WERI-Rb-1 (cell line): ENCODE data around the gene MTUS2.

Experiments
- DNase-seq: peaks from one replicate; pipeline ENCODE4 v3.0.0-alpha.2; 2020
- H3K27ac ChIP-seq: fragments of 250-450 bp; sonication (Bioruptor Pico); 2 replicates; pipeline ENCODE4 v1.5.1; 2020; ENCODE audit warnings: mild to moderate bottlenecking, moderate library complexity
- H3K27me3 ChIP-seq: fragments of 250-450 bp; sonication (Bioruptor Pico); 2 replicates; pipeline ENCODE4 v1.5.1; 2021; ENCODE audit warnings: mild to moderate bottlenecking, low read depth, moderate library complexity; ENCODE audit not compliant: insufficient read depth, severe bottlenecking
- H3K36me3 ChIP-seq: fragments of 250-450 bp; sonication (Bioruptor Pico); 2 replicates; pipeline ENCODE4 v1.5.1; 2020; ENCODE audit warnings: mild to moderate bottlenecking, moderate library complexity
- H3K4me3 ChIP-seq: 2 replicates; pipeline ENCODE4 v1.5.1; 2011; ENCODE audit warnings: low read depth, mild to moderate bottlenecking, control low read depth, low read length
- H3K9me3 ChIP-seq: fragments of 250-450 bp; sonication (Bioruptor Pico); 2 replicates; pipeline ENCODE4 v1.5.1; 2021; ENCODE audit warnings: mild to moderate bottlenecking, moderate library complexity; ENCODE audit not compliant: severe bottlenecking
- CTCF ChIP-seq: IDR thresholded peaks from 2 replicates; pipeline ENCODE4 v1.5.1; 2011; ENCODE audit warnings: low read depth, mild to moderate bottlenecking, control low read depth, inconsistent platforms, low read length

MTUS2 gene

GRCh38 chr13:28889086-28889732 lies 69.1 kb downstream of the MTUS2 start:
- no peaks in the 10 kb centered on the region for H3K36me3 ChIP-seq
- H3K27me3 ChIP-seq, result peaks cover 5% of the 10 kb centered on the region
- no peak for TF ChIP-seq CTCF
- no peak for DNase-seq
- H3K9me3 ChIP-seq, result no peaks in the 10 kb centered on the region
- no peak overlapping the region for H3K4me3 ChIP-seq
- H3K27ac ChIP-seq, result no peak overlapping the region

- Histone ChIP-seq H3K9me3 (no peaks in the 10 kb centered on the region), H3K4me3 (no peak overlapping the region), H3K36me3 (no peaks in the 10 kb centered on the region), H3K27me3 (peaks cover 5% of the 10 kb centered on the region), H3K27ac (no peak overlapping the region)
- no peak for DNase-seq
- no peak for TF ChIP-seq CTCF
Measured at GRCh38 chr13:28890712-28891111, 70.6 kb downstream of the MTUS2 start.

DNA sequence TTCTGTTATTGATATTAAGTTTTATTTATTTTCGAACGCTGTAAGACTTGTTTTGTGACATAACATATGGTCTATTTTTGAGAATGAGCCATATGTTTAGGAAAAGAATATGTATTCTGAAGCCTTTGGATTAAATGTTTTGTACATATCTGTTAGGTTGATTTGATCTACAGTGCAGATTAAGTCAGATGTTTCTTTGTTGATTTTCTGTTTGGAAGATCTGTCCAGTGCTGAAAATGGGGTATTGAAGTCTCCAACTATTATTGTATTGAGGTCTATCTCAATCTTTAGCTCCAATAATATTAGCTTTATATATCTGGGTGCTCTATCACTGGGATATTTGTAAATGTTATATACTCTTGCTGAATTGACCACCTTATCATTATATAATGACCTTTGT lies 97.9 kb downstream of the MTUS2 start:
- TF ChIP-seq CTCF, result no peak
- Histone ChIP-seq H3K4me3 (no peak overlapping the region), H3K36me3 (no peaks in the 10 kb centered on the region), H3K9me3 (no peaks in the 10 kb centered on the region), H3K27ac (no peak overlapping the region), H3K27me3 (no peaks in the 10 kb centered on the region)
- DNase-seq, result no peak

DNA sequence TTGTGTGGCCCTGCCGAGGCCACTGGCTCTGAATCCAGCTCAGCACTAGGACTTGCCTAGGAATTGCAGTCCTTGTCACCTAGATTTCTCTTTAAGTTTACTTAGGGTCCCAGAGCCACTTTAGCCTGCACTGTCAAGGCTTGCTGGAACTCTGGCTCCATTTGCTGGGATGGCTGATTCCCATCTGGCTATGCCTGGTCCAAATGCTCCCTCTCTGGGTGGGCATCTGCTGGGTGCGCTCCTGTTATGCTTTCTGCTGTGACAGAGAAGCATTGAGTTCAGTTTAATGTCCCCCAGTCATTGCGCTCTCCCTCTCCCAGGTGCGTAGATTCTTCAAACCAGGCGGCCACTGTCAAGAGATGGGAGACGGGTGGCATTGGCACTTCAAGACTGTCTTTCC lies 102.2 kb downstream of the MTUS2 start:
- no peak for DNase-seq
- Histone ChIP-seq H3K36me3 (no peaks in the 10 kb centered on the region), H3K9me3 (no peaks in the 10 kb centered on the region), H3K27ac (no peak overlapping the region), H3K27me3 (no peaks in the 10 kb centered on the region), H3K4me3 (no peak overlapping the region)
- TF ChIP-seq CTCF, result no peak

GRCh38 chr13:28935104-28935503 lies 115.0 kb downstream of the MTUS2 start:
- no peak overlapping the region for H3K4me3 ChIP-seq
- H3K27me3 ChIP-seq, result peaks cover 7% of the 10 kb centered on the region
- DNase-seq, result no peak
- H3K9me3 ChIP-seq, result no peaks in the 10 kb centered on the region
- no peak overlapping the region for H3K27ac ChIP-seq
- H3K36me3 ChIP-seq, result no peaks in the 10 kb centered on the region
- no peak for TF ChIP-seq CTCF

DNA sequence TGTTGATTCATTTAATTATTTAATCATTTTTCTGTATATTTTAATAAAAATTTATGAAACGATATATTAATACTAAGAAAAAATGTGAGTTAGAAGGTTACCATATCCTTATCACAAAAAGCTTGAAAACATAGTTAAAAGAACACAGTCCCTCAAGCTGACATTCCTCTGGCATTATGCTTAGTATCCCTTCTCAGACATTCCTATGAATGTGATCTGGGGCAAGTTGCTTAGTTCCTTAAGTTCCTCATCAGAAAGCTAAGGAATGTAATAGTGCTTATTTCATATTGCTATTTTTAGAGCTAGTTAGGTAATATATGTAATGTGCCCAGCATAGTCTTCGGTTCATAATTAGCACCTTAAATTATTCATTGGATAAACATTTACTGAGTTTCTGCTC lies 122.8 kb downstream of the MTUS2 start:
- Histone ChIP-seq H3K9me3 (no peaks in the 10 kb centered on the region), H3K4me3 (no peak overlapping the region)
- no peak for TF ChIP-seq CTCF

More for the DNA sequence above, 122.8 kb downstream of the MTUS2 start:
- H3K27me3 ChIP-seq, result peaks cover 4% of the 10 kb centered on the region
- no peak overlapping the region for H3K27ac ChIP-seq
- H3K36me3 ChIP-seq, result no peaks in the 10 kb centered on the region
- no peak for DNase-seq
